ENCODE measurements around the gene ANKS3.

Gene ANKS3

GRCh38 chr16:4695473-4696171 lies 38.4 kb downstream of the ANKS3 start:
- no peak for DNase-seq (ENCODE audit: low read depth)

DNA sequence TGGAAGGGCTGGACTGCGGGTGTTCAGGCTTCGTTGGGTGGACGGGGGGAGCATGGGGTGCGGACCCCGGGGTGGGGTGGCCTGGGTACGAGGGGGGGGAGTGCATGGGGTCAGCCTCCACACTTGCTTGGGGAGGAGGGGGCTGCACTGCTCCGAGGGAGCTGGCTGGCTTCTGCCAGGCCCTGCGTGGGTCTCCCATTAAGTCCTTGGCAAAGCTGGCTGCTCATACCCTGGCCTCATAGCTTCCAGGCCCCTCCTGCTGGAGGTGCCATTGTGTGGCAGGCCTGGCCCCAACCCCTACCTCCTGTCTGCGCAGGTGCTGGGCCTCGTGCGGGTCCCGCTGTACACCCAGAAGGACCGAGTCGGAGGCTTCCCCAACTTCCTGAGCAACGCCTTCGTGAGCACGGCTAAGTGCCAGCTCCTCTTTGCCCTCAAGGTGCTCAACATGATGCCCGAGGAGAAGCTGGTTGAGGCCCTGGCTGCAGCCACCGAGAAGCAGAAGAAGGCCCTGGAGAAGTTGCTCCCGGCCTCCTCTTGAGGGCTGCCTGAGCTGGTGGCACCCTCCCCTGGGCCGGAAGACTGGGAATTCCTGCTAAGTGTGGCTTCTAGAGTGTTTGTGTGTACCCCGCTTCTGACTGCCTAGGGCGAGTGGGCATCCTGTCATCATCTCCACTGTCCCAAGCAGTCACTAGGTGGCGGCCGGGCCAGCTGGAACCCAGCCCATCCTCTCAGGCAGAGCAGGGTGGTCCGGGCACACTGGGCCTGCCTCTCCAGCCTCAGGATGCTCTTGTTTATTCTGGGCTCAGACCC lies 39.2 kb downstream of the ANKS3 start:
- no peak for DNase-seq (ENCODE audit: low read depth)

- peak; percentile 37 for DNase-seq (ENCODE audit: low read depth)
Measured at GRCh38 chr16:4693956-4694641, 40.0 kb downstream of the ANKS3 start.

GRCh38 chr16:4693296-4693955 lies 40.6 kb downstream of the ANKS3 start, which contains the start of gene NUDT16L1:
Gene NUDT16L1, plus strand, starts transcription at chr16:4693562. Its CDS starts 165 bp downstream, at chr16:4693727.
- DNase-seq (ENCODE audit: low read depth), result peak; percentile 97

DNA sequence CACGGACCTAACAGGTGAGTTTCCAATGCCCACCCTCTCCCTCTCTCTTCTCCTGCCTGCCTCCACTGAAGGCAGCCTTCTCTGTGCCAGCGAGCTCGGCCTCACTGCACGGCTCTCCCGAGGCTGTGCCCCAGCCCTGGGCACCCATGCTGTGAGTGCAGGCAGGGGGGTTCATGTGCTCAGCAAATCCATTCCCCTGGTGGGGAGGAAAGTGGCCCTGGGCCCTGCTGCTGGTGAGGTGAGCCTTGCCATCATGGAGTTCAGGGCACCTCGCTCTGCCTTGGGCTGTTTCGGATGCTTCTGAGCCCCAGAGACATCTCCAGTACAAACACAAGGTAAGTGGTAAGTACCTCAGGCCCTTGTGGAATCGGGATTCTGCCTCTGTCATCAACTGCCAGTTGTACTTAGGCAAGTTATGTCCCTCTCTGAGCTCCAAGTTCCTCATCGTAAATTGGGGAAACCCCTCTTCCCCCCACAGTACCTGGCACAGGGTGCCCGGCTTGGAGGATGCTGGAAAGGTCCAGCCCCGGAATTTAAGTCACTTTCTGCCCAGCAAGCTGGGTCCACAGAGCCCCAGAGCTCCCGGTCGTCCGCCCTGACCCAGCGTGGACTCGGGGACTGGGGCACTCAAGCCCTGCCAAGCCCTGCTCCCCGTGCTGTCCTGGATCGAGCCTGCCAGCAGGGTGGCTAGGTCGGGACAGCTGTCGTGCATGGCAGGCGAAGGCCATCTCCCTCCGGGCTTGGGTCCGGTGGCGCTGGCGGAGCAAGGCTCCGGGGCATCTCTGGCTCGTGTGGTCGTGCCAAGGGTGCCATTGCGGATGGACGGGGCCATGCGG lies 41.4 kb downstream of the ANKS3 start:
- DNase-seq (ENCODE audit: low read depth), result no peak

- no peak for DNase-seq (ENCODE audit: low read depth)
Measured at GRCh38 chr16:4691666-4692412, 42.2 kb downstream of the ANKS3 start.

DNA sequence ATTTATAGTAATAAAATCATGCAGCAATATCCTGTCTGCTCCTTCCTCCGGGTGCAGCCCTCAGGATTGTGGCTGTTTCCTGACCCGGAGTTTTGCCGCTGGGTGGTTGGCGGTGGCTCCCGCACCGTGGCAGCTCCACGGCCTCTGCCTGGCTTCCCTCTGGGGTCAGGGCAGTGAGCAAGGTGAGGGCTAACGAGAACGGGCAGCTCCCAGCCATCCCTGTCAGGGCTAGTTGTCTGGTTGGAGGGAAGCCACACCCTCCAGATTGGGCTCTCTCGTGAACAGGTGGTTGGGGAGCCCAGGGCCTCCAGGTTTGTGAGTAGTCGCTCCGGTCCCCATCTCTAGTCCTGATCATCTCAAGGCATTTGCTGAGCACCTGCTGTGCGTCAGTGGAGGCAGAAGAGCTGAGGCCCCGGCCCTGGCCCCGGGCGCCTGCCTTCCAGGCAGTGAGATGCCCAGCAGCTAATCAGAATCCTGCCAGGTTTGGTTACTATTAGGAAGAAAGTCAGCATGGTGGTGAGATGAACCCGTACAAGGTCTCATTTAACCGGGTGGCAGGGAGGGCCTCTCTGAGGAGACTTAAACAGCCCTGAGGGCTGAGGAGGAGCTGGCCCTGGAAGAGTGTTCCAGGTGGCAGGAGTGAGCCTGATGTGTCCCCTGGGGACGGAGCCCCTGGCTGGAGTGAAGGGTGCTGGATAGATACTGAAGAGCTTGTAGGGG lies 43.0 kb downstream of the ANKS3 start:
- no peak for DNase-seq (ENCODE audit: low read depth)

DNA sequence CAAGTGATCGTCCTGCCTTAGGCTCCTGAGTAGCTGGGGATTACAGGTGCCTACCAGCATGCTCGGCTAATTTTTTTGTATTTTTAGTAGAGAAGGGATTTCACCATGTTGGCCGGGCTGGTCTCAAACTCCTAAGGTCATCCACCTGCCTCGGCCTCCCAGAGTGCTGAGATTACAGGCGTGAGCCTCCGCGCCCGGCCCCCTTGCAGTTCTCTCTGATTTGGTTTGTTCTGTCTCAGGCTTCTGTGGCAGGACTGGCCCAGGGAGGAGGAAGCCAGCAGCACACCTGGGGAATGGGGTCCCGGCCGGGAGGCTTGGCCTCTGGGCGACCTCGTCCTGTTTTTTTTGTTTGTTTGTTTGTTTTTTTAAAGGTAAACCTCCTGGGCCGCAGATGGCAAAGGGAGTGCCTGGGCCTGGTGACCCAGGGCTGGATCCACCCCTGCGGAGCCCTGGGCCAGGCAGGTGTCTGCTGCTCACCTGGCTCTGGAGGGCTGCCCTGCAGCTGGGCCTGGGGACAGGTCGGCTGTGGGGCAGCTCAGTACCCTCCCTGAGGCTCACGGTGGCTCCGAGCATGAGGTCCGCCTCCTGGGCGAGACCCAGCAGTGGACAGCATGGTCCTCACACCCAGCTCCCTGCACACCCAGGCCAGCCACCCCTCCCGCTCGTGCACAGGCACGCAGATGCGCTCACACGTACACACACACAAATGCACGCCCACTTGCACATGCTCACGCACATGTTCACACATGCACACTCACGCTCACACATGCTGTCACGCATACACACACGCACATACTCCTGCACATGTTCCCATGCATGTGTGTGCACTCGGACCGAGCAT lies 44.0 kb downstream of the ANKS3 start:
- DNase-seq (ENCODE audit: low read depth), result no peak

- DNase-seq (ENCODE audit: low read depth), result no peak
Measured at GRCh38 chr16:4689091-4689671, 44.9 kb downstream of the ANKS3 start.

DNA sequence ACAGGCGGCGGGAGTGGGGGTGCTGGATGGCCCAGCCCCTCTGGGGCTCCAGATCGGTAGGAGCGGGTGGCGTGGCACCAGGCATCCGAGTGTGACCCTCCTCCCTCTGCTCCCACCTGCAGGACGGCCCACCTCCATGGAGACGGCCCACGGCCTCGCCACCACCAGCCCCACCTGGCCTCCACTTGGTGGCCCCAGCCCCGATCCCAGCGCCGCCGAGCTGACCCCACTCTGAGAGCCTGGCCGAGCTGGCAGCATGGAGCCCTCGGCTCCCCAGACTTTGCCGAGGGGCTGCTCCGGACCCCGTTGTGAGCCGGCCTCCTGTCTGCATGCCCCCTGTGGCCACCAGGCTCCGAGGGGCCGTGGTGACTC lies 45.4 kb downstream of the ANKS3 start:
- no peak for DNase-seq (ENCODE audit: low read depth)

DNA sequence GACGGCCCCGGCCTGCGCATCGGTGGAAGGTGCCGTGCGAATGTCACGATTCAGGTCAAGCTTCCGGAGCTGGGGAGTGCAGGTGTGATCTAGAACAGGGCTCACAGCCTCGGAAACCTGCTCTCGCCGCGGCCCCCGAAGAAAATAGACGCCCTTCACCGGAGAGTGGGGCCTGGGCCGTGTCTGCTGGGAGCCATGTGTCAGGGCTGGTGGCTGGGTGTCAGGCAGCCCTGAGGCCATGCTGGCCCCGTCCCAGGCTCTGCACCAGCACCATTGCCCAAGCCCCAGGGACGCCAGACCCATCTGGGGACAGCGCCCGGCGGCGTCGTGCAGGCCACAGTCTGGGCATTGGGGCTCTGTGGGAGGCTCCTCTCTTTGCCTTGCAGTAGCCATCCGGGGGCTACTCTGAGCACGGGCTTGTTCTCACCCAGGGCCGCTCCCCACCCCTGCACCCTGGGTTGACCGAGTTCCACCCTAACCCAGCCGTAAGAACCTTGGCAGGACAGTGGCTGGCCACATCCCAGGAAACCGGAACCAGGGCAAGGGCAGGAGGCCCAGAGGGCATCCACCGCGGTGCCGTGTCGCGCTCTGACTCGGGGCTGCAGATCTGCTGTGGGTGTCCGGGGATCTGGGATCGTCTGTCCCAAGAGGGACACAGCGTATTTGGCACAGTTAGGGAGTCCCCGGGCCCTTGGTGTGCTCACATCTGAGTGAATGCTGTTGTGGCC lies 46.0 kb downstream of the ANKS3 start:
- no peak for DNase-seq (ENCODE audit: low read depth)

GRCh38 chr16:4687416-4687815 lies 46.7 kb downstream of the ANKS3 start:
- DNase-seq (ENCODE audit: low read depth), result no peak

DNA sequence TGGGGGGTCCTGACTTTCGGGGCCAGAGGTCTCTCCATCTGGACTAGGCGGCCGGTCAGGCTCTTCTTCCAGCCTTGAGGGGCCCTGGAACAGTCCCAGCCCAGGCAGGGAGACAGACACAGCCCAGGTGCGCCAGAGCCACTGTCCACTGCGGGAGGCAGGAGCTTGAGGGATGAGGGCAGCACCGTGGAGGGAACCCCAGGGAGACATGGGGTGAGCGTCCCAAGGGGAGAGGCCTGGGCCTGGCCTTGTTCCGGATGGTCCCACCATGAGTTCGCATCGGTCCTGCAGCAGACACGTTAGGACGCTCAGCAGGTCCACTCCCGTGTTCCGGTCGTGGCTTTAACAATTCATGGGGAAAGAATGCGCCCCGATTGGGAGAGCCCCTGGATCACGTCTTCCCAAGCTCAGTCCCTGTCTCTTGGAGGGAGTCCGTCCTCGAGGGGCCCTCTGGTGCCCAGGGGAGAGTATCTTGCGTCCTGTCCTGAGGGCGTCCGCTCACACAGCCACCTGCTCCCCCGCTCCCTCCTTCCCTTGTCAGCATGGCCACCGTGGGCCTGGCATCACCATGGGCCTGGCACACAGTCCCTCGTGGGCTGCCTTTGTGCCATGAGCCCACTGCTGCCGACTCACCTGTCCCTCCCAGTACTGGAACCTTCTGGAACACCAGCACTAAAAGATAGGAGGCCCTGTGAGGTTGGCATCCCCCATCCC lies 47.4 kb downstream of the ANKS3 start:
- no peak for DNase-seq (ENCODE audit: low read depth)

- no peak for DNase-seq (ENCODE audit: low read depth)
Measured at GRCh38 chr16:4685776-4686496, 48.1 kb downstream of the ANKS3 start.

- DNase-seq (ENCODE audit: low read depth), result no peak
Measured at GRCh38 chr16:4685292-4685691, 48.8 kb downstream of the ANKS3 start.

GRCh38 chr16:4684763-4685162 lies 49.3 kb downstream of the ANKS3 start:
- DNase-seq (ENCODE audit: low read depth), result no peak
